Cardiac atrium fibroblast (primary cell): Measurements from ENCODE around the gene CCNL1. TPM values are rescaled to one million over a fixed set of nuclear protein-coding genes. Genes with fewer than 3 reads are reported as not detected.

Experiments used
- total RNA-seq: library from RNA; depleted of rRNA; stranded (reverse); fragments of >200 nt; gene quantifications from 2 replicates; pipeline ENCODE4 v1.2.3, GENCODE V29; 2015

CCNL1 gene
- total RNA-seq = 71.8 and 96.2 TPM in 2 replicates

DNA sequence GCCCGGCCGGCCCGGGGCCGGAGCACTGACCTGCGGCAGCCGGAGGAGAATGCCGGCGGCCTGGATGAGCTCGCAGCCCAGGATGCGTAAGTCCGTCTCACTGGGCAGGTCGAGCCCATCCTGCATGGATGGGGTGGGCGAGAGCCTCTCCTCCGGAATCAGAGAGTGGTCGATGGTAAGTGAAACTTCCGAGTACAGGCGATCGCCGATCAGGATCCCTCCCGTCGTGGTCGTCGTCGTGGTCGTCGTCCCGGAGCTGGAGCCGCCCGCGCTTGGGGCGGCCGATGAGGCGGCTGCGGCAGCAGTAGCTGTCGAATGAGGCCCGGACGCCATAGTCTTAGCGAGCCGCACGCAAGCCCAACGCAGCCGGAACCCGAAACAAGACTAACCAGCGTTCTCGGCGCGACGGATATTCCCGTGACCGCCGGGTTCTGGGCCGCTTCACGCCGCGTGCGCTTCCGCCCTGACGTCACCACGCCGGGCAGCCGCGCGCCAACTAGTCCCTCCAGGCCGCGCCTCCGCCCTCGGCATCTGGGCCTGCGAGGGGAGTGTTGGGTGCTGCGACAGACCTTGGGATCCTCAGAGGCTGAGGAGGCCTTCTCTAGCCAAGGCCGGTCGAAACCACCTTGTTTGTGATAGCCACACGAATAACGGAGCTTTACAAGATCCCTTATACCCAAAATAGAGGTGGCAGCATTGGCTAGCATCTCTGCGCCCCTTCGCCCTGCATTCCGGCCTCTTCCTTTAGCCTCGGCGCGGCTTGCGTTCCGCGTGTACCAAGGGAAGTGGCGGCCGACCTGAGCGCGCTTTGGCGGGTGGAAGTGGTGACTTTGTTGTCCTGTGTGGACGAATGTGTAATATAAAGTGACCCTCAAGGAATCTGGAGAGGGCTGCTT lies at the start of gene CCNL1:
TSS of gene CCNL1 (minus strand) at position 386 of the 896 bp plus-strand sequence. CDS start at position 333, 53 bp downstream.

